Peyer's patch (tissue), 4 donors: ENCODE data around the gene FHOD3. TPM values are rescaled to one million over a fixed set of nuclear protein-coding genes. Genes with fewer than 3 reads are reported as not detected.

Source experiments
- DNase-seq, 3 donors: peaks; one replicate each; pipeline ENCODE4 v3.0.0-alpha.2; 2017 to 2019
- H3K27ac ChIP-seq, 4 donors: fragments of 200-600 bp; sonication (generic); one replicate each; pipeline ENCODE4 v1.5.1; 2016 to 2019
- H3K27me3 ChIP-seq, 2 donors: fragments of 200-600 bp; sonication (generic); one replicate each; pipeline ENCODE4 v1.5.1; 2019
- H3K36me3 ChIP-seq, 3 donors: fragments of 200-600 bp; sonication (generic); one replicate each; pipeline ENCODE4 v1.5.1; 2016 to 2019
- H3K4me1 ChIP-seq, 4 donors: fragments of 200-600 bp; sonication (generic); one replicate each; pipeline ENCODE4 v1.5.1; 2016 to 2019
- H3K4me3 ChIP-seq, 4 donors: fragments of 200-600 bp; sonication (generic); 1 replicate in 3 of 4; 2 replicates in 1 of 4; pipeline ENCODE4 v1.5.1; 2016 to 2019; ENCODE audit warnings: mild to moderate bottlenecking in 1 of 4
- H3K9me3 ChIP-seq, 4 donors: fragments of 200-600 bp; sonication (generic); one replicate each; pipeline ENCODE4 v1.5.1; 2016 to 2019; ENCODE audit warnings: mild to moderate bottlenecking in 1 of 4
- POLR2A ChIP-seq, 2 donors: fragments of 450-650 bp; IDR thresholded peaks; one replicate each; pipeline ENCODE4 v1.5.1; 2017; ENCODE audit warnings: antibody characterized with exemption in 2 of 2, mild to moderate bottlenecking in 2 of 2, moderate library complexity in 2 of 2
- total RNA-seq, 4 donors: library from RNA; depleted of rRNA; stranded (reverse); fragments of >200 nt; gene quantifications; one replicate each; pipeline ENCODE4 v1.1.0, GENCODE V29; 2016
- TF ChIP-seq, protein P1 (sequence below), 6 experiments: fragments of 450-650 bp in 4 of 6; fragments of 200-600 bp in 2 of 6; sonication (generic) in 1 of 6; IDR thresholded peaks; one replicate each; pipeline ENCODE4 v1.5.1; 2017 to 2019; ENCODE audit warnings: antibody characterized with exemption in 6 of 6, mild to moderate bottlenecking in 3 of 6, moderate library complexity in 1 of 6

Gene FHOD3
- total RNA-seq, 4 donors from 2014 or later: 0.53 to 10.7 (median 4.6) TPM

DNA sequence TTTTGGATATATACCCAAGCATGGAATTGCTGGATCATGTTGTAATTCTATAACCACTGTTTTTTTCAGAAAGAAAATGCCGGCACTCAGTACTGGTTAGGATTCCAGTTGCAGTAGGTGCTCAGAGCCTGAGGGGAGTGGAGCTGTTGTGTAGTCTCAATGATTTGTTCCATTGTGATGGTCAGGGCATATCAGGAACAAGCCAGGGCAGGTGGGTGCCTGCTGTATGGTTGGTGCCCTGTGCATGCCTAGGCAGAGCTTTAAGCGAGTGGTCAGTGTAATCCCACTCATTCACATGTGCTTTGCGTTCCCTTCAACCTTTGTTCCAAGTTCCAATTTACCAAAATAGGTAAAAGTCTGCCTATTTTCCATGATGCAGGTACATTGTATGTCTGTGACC is 100.9 kb downstream of the FHOD3 start:
- TF ChIP-seq, protein P1, sequence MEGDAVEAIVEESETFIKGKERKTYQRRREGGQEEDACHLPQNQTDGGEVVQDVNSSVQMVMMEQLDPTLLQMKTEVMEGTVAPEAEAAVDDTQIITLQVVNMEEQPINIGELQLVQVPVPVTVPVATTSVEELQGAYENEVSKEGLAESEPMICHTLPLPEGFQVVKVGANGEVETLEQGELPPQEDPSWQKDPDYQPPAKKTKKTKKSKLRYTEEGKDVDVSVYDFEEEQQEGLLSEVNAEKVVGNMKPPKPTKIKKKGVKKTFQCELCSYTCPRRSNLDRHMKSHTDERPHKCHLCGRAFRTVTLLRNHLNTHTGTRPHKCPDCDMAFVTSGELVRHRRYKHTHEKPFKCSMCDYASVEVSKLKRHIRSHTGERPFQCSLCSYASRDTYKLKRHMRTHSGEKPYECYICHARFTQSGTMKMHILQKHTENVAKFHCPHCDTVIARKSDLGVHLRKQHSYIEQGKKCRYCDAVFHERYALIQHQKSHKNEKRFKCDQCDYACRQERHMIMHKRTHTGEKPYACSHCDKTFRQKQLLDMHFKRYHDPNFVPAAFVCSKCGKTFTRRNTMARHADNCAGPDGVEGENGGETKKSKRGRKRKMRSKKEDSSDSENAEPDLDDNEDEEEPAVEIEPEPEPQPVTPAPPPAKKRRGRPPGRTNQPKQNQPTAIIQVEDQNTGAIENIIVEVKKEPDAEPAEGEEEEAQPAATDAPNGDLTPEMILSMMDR (IDR thresholded peaks at IDR 0.05): no peak
- TF ChIP-seq POLR2A (IDR thresholded peaks at IDR 0.05): no peak
- H3K4me3 ChIP-seq: no peak overlapping the region
- no peak overlapping the region for H3K27ac ChIP-seq
- DNase-seq: no peak
- H3K36me3 ChIP-seq: no peaks in the 10 kb centered on the region
- no peaks in the 10 kb centered on the region for H3K27me3 ChIP-seq
- peaks cover 0 to 9% (median 0%) of the 10 kb centered on the region in 4 donors for H3K9me3 ChIP-seq
- H3K4me1 ChIP-seq: no peaks in the 10 kb centered on the region

GRCh38 chr18:36399055-36399454 is 101.5 kb downstream of the FHOD3 start:
- no peak for TF ChIP-seq POLR2A (IDR thresholded peaks at IDR 0.05)
- TF ChIP-seq, protein P1 (IDR thresholded peaks at IDR 0.05): no peak

DNA sequence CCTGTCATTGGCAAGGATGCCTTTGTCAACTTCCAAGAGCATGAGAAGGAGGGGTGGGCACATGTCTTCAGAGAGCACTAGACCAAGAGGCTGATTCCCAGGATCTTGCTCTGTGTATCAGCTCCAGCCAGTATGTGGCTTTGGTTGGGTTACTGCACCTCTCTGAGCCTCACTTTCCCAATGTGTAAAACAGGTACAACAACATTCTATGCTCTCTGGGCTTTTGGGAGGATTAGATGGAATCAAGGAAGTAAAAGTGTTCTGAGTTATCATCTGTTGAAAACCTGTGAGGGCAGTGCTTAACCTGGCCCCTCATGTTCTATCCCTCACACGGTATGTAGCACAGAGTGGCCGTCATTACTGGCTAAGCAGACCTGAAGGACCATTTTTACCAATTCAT is 103.9 kb downstream of the FHOD3 start:
- H3K27ac ChIP-seq: no peak overlapping the region
- H3K36me3 ChIP-seq: no peaks in the 10 kb centered on the region
- peaks cover 0 to 3% (median 0%) of the 10 kb centered on the region in 4 donors for H3K9me3 ChIP-seq
- no peak for TF ChIP-seq POLR2A (IDR thresholded peaks at IDR 0.05)
- TF ChIP-seq, protein P1 (IDR thresholded peaks at IDR 0.05): no peak
- H3K4me3 ChIP-seq: no peak overlapping the region
- no peaks in the 10 kb centered on the region for H3K4me1 ChIP-seq
- H3K27me3 ChIP-seq: no peaks in the 10 kb centered on the region
- no peak for DNase-seq

More at GRCh38 chr18:36399055-36399454, 101.5 kb downstream of the FHOD3 start:
- no peak for DNase-seq
- Histone ChIP-seq H3K36me3 (no peaks in the 10 kb centered on the region), H3K9me3 (peaks cover 0 to 9% (median 0%) of the 10 kb centered on the region in 4 donors), H3K4me1 (no peaks in the 10 kb centered on the region), H3K4me3 (no peak overlapping the region), H3K27me3 (no peaks in the 10 kb centered on the region), H3K27ac (no peak overlapping the region)

DNA sequence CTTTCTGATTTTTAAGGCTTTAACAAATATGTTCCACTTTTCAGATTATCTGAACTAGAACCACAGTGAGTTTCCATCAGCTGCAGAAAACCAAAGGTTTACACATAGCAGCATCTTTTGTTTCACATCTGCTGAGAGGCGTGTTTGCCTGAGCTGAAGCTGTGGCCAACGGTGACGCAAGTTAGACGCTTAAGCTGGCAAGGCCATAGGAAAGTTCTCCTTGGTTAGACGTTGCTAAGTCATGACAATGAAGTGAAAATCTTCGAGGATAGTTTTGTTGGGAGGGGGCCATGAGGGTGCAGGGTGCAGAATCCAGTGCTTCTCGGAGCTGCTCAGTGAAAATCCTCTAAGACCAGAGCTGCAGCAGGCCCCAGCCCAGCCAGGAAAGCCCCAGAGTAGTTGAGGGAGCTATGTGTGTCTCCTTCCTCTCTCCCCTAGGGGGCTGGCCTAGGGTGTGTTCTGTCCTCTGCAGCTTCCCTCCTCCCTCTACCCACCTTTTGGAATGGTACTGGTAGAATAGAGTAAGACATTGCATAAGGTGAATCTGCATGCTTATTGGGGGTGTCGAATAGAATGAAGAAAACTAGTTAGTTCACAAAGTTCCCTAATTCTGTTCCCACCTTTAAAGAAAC is 105.4 kb downstream of the FHOD3 start:
- DNase-seq: peak in 1 of 3 donors; percentile 59
- no peak overlapping the region for H3K4me3 ChIP-seq
- no peaks in the 10 kb centered on the region for H3K9me3 ChIP-seq
- H3K4me1 ChIP-seq: no peaks in the 10 kb centered on the region
- TF ChIP-seq, protein P1 (IDR thresholded peaks at IDR 0.05): no peak
- TF ChIP-seq POLR2A (IDR thresholded peaks at IDR 0.05): no peak
- no peaks in the 10 kb centered on the region for H3K36me3 ChIP-seq
- H3K27me3 ChIP-seq: no peaks in the 10 kb centered on the region
- H3K27ac ChIP-seq: no peak overlapping the region

GRCh38 chr18:36403896-36404820 is 106.6 kb downstream of the FHOD3 start:
- Histone ChIP-seq H3K9me3 (no peaks in the 10 kb centered on the region), H3K27ac (no peak overlapping the region), H3K27me3 (no peaks in the 10 kb centered on the region), H3K36me3 (no peaks in the 10 kb centered on the region), H3K4me3 (no peak overlapping the region), H3K4me1 (no peaks in the 10 kb centered on the region)
- no peak for TF ChIP-seq POLR2A (IDR thresholded peaks at IDR 0.05)
- TF ChIP-seq, protein P1 (IDR thresholded peaks at IDR 0.05): no peak
- DNase-seq: no peak
